HG03575 (cell line): ENCODE data around the gene CALCOCO1.
"Not testable (repeated sequence)": the region's sequence is repeated elsewhere in the genome, so short reads cannot be mapped to it uniquely, and the experiment has no call there.

Experiments
- ATAC-seq: cut with Tn5 transposase; IDR thresholded peaks from one replicate; pipeline ENCODE4 v1.9.1; 2021; ENCODE audit not compliant: unreplicated experiment, insufficient number of reproducible peaks, low FRiP score; ENCODE audit errors: extremely low read depth

CALCOCO1 gene, protein sequence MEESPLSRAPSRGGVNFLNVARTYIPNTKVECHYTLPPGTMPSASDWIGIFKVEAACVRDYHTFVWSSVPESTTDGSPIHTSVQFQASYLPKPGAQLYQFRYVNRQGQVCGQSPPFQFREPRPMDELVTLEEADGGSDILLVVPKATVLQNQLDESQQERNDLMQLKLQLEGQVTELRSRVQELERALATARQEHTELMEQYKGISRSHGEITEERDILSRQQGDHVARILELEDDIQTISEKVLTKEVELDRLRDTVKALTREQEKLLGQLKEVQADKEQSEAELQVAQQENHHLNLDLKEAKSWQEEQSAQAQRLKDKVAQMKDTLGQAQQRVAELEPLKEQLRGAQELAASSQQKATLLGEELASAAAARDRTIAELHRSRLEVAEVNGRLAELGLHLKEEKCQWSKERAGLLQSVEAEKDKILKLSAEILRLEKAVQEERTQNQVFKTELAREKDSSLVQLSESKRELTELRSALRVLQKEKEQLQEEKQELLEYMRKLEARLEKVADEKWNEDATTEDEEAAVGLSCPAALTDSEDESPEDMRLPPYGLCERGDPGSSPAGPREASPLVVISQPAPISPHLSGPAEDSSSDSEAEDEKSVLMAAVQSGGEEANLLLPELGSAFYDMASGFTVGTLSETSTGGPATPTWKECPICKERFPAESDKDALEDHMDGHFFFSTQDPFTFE

DNA sequence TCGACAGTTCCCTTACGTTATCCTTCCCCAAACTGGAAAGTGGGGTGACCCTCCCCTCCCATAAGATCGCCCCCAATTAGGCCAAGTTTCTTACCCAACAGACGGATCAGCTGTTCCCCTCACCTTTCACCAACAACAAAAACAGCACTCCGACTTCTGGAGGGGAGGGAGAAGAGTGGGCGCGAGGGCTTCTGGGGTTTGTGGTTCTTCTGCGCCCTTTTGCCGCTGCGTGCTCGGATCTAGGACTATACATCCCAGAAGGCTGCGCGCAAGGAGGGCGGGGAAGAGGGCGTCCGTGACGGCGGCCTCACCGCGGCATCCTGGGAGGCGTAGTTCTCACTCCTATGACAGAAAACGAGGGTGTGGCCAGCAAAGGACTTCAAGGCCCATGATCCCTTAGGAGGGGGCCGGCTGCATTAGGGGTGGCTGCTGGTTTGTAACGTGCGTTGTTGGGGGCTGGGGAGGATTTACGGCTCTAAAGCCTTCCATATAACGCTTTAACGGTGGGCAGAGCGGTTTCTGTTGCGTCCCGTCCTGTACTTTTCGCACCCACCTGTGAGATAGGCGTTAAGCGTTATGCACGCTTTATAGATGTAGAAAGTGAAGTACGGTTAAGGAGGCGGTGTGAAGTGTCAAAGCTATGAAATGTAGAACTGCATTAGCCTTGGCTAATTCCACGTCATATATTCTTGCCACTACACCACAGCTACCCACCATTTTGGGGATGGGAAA lies at the start of gene CALCOCO1:
CALCOCO1 (minus strand) TSS at position 143 of the 732 bp plus-strand sequence. CDS start 2,210 bp downstream, outside the sequence.
- ATAC-seq = peak; percentile 89

GRCh38 chr12:53776872-53777271 lies 49.6 kb upstream of the CALCOCO1 start:
- ATAC-seq = no peak

- ATAC-seq = no peak
Observed at GRCh38 chr12:53775478-53776145, 48.4 kb upstream of the CALCOCO1 start.

- ATAC-seq = no peak
Observed at GRCh38 chr12:53770281-53770680, 43.0 kb upstream of the CALCOCO1 start.

DNA sequence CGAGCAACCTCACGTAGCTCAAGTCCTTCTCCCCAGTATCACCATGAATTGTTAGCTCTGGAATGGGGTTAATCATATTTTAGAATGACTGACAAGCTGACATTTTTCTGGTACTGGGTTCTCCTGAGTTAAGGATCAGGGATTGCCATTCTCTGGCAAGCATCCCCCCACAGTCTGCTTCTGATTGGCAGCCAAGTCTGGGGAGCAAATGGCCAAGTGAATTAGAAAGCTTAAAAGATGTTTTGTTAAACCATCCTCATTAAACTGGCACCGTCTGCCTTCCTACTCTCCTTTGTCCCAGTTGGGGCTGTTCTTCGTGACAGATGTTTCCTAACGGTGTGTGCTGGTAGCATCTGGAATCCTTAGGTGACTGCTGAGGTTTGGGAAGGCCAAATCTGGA lies 41.7 kb upstream of the CALCOCO1 start:
- no peak for ATAC-seq

DNA sequence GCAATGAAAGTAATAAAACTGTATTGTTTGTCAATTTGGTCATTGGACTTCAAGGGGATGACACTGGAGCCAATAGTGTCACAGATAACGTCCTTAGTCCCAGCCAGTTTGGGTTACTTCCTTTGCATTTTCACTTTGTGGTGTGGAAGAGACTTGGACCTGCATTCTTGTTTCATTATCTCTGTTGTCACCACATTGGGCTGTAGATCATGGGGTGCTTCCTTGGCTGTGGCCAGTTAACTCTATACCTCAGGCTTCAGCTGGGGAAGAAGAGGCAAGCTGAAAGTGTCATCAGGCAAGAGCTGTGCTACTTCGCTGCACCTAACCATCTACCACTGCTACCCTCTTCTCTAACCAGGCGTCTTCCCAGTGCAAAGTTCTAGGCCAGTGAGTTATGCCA lies 39.6 kb upstream of the CALCOCO1 start:
- no peak for ATAC-seq

DNA sequence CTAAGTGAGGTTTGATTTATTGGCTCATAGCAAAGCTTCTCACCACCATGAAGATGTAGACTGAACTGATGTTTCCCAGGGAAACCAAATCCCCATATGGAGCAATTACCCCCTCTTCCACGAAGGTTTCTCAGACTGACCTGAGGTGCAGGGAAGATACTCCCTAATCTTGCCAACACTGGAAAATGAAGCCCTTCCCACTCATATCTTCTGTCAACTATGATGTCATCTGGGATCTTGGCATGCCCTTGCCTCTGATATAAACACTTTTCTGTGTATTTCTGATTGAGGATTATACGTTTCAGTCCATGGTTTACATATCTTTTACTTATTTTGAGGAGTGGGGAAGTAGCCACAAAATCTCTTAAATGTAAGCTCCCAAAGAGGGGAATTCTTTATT lies 38.6 kb upstream of the CALCOCO1 start:
- no peak for ATAC-seq

DNA sequence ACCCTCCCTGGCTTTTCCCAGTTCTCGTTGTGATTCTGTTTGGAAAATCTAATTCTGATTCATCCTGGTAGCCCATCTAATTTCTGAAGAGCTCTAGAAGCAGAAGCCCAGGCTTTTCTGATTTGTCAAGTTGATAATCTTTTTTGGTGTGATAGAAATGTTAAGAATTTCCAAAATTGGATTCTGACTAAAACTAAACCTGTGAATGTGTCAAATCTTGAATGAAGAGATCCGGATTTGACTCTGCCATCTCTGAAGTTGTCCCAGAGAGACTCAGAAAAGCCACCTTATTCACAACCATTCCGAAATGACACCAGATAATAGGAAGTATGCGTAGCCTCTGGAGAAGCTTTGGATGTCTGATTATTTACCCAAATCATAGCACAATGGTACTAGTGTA lies 37.4 kb upstream of the CALCOCO1 start:
- ATAC-seq = no peak

DNA sequence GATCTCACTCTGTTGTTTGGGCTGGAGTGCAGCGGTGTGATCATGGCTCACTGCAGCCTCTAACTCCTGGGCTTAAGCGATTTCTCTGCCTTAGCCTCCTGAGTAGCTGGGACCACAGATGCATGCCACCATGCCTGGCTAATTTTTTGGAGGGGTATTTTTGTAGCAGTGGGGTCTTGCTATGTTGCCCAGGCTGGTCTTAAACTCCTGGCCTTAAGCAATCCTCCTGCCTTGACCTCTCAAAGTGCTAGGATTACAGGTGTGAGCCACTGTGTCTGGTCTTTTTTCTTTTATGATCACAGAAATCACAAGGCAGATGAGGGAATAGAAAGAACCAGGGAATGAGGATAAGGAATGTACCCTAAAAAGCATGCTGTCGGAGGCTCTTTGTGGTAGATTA lies 35.5 kb upstream of the CALCOCO1 start:
- not testable (repeated sequence) for ATAC-seq

DNA sequence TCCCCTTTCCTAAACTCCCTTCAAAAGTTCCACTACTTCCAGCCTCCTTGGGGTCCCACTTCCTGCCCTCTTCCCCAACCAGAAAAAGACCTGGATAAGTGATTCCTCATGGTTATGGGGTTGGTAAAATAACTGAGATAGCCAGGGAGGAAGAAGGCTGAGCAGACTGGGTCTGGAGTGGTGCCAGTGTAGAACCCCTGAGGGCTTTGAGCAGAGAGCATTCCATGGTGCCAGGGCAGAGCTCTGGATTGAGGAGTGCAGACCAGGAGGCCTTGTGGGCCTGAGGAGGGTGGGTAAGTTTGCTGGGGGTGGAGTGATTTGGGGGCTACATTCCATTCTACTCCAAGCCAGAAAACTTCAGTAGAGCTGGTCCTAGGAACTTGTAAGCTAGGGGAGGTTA lies 34.1 kb upstream of the CALCOCO1 start:
- ATAC-seq = no peak

DNA sequence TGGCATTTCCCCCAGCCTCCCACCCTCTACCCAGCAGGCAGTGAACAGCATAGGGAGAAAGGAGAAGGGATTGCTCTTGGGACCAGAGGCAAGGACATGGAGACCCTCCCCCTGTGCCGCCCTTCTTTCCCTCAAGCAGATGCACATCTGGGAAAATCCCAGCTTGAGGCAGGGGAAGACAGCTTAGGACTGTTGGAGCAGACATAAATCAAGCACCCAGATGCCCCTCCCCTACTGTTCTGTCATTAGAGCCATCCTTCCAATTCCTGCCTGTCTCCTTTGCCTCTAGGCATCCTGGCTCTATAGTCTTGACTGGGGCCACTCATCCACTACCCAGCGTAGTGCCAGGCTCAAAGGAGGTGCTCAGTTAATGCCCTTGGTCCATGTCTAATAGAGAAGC lies 32.0 kb upstream of the CALCOCO1 start:
- no peak for ATAC-seq

- no peak for ATAC-seq
Observed at GRCh38 chr12:53758730-53759103, 31.5 kb upstream of the CALCOCO1 start.

GRCh38 chr12:53758081-53758729 lies 31.0 kb upstream of the CALCOCO1 start:
- ATAC-seq = no peak

- no peak for ATAC-seq
Observed at GRCh38 chr12:53757101-53757770, 30.0 kb upstream of the CALCOCO1 start.

DNA sequence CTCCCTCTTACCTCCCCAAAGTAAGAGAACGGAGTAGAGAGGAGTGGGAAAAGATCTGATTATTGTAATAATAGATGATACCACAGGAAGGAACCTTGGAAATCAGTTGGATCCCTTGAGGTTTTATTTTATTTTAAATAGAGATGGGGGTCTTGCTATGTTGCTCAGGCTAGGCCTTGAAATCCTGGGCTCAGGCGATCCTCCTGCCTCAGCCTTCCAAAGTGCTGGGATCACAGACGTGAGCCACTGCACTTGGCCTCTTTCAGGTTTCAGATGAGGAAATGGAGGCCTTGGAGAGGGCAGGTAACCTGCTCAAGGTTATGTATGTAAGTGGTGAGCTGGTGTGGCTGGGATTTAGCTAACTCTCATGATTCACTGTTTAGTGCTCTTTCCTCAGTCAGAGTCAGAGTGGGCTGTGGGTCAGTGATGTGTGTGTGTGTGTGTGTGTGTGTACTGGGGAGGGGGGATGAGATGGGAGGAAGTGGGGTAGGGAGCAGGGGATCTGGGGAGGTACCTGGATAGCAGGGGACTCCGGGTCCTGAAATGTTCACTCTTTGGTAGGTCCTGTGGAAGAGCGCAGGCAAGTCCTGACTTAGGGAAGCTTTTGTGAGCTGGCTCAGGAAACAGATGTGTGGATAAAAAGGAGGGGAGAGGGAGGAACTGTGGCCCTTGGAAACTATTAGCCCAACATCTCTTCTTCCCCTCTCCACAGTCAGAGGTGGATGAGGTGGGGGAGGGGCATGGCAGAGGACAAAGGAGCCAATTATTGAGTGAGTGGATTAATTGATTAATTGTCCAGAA lies 29.2 kb upstream of the CALCOCO1 start:
- ATAC-seq = no peak

- ATAC-seq = no peak
Observed at GRCh38 chr12:53755893-53756292, 28.6 kb upstream of the CALCOCO1 start.

GRCh38 chr12:53755451-53755891 lies 28.2 kb upstream of the CALCOCO1 start:
- no peak for ATAC-seq
